Stimulated activated CD4-positive, alpha-beta T cell treated with anti-CD3 and anti-CD28 coated beads, TNF-alpha, amount 100 ng/mL, for 1 hour (primary cell): ENCODE data around the gene INTS15.

ENCODE experiments used
- DNase-seq, 3 donors: peaks; one replicate each; pipeline ENCODE4 v3.0.0-alpha.2; 2020; ENCODE audit warnings: low read depth in 3 of 3, low spot score in 1 of 3

Gene INTS15

GRCh38 chr7:6642239-6642839, 52.5 kb downstream of the INTS15 start:
- no peak for DNase-seq

GRCh38 chr7:6642861-6643640, 53.2 kb downstream of the INTS15 start:
- no peak for DNase-seq

GRCh38 chr7:6643915-6644625, 54.2 kb downstream of the INTS15 start:
- no peak for DNase-seq

GRCh38 chr7:6644728-6645127, 54.9 kb downstream of the INTS15 start:
- DNase-seq, result no peak

- no peak for DNase-seq
These were observed 56.6 kb downstream of the INTS15 start for GRCh38 chr7:6646465-6646864.

- DNase-seq, result no peak
These were observed 57.3 kb downstream of the INTS15 start for GRCh38 chr7:6647080-6647479.

GRCh38 chr7:6647541-6647940, 57.7 kb downstream of the INTS15 start:
- no peak for DNase-seq

GRCh38 chr7:6648066-6648814, 58.4 kb downstream of the INTS15 start:
- no peak for DNase-seq

GRCh38 chr7:6648815-6649104, 58.9 kb downstream of the INTS15 start:
- no peak for DNase-seq

GRCh38 chr7:6649241-6649961, 59.6 kb downstream of the INTS15 start:
- DNase-seq, result no peak

GRCh38 chr7:6650086-6650485, 60.3 kb downstream of the INTS15 start:
- no peak for DNase-seq

- no peak for DNase-seq
These were observed 60.7 kb downstream of the INTS15 start for GRCh38 chr7:6650521-6651011.

GRCh38 chr7:6651851-6652445, 62.1 kb downstream of the INTS15 start:
- no peak for DNase-seq

GRCh38 chr7:6652446-6653011, 62.7 kb downstream of the INTS15 start:
- DNase-seq, result no peak

- DNase-seq, result no peak
These were observed 63.5 kb downstream of the INTS15 start for GRCh38 chr7:6653071-6654003.

- DNase-seq, result no peak
These were observed 64.5 kb downstream of the INTS15 start for GRCh38 chr7:6654113-6654841.

- no peak for DNase-seq
These were observed 65.2 kb downstream of the INTS15 start for GRCh38 chr7:6654842-6655610.
